Esophagus muscularis mucosa (tissue), 4 donors: ENCODE results near the gene ATXN2.

ENCODE experiments used
- EP300 ChIP-seq: sonication (generic); formaldehyde crosslinking; IDR thresholded peaks from one replicate; pipeline ENCODE4 v1.6.1; 2017; ENCODE audit warnings: antibody characterized with exemption
- POLR2A ChIP-seq: fragments of 450-650 bp; IDR thresholded peaks from one replicate; pipeline ENCODE4 v1.6.1; 2017; ENCODE audit warnings: antibody characterized with exemption, moderate library complexity, mild to moderate bottlenecking, low read depth
- TF ChIP-seq, protein P1 (sequence below), 3 experiments: fragments of 200-600 bp in 2 of 3; fragments of 450-650 bp in 1 of 3; sonication (generic) in 2 of 3; IDR thresholded peaks; one replicate each; pipeline ENCODE4 v1.5.1; 2017 to 2019; ENCODE audit warnings: antibody characterized with exemption in 3 of 3, mild to moderate bottlenecking in 2 of 3, moderate library complexity in 1 of 3

DNA sequence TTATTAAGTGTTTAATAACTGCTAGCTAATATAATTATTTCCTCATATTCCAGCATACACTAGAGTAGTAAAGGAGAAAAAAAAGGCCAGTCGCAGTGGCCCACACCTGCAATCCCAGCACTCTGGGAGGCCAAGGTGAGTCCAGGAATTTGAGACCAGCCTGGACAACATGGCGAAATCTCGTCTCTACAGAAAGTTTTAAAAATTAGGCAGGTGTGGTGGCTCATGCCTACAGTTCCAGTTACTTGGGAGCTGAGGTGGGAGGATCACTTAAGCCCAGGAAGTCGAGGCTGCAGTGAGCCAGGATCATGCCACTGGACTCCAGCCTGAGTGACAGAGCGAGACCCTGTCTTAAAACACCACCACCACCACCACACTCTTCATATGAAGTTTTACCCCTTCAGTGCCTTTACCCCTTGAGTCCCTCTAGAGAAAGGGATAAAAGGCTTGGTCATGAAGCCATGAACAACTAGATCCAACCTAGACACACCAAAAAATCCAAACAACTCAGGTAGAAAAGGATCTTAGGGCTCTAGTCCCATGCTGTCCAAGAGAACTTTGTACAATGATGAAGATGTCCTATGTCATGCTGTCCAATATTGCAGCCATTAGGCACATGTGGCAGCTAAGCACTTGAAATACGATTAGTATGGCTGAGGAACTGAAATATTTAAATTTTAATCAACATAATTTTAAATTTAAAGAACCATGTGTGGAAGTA is 29.6 kb downstream of the ATXN2 start:
- TF ChIP-seq EP300 (no peak), POLR2A (no peak)
- TF ChIP-seq, protein P1, sequence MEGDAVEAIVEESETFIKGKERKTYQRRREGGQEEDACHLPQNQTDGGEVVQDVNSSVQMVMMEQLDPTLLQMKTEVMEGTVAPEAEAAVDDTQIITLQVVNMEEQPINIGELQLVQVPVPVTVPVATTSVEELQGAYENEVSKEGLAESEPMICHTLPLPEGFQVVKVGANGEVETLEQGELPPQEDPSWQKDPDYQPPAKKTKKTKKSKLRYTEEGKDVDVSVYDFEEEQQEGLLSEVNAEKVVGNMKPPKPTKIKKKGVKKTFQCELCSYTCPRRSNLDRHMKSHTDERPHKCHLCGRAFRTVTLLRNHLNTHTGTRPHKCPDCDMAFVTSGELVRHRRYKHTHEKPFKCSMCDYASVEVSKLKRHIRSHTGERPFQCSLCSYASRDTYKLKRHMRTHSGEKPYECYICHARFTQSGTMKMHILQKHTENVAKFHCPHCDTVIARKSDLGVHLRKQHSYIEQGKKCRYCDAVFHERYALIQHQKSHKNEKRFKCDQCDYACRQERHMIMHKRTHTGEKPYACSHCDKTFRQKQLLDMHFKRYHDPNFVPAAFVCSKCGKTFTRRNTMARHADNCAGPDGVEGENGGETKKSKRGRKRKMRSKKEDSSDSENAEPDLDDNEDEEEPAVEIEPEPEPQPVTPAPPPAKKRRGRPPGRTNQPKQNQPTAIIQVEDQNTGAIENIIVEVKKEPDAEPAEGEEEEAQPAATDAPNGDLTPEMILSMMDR (IDR thresholded peaks at IDR 0.05), result no peak
